GM23338 (cell line): ENCODE results near the gene WBP1. TPM values are rescaled to one million over a fixed set of nuclear protein-coding genes. Genes with fewer than 3 reads are reported as not detected.

Source experiments
- ATAC-seq: fragments of 200-7000 bp; cut with Tn5 transposase; 3 replicates; pipeline ENCODE4 v1.9.1; 2020
- DNase-seq: peaks from one replicate; pipeline ENCODE4 v3.0.0-alpha.2; 2015; ENCODE audit warnings: low spot score
- H2AFZ ChIP-seq: fragments of 200-600 bp; sonication (generic); 2 replicates; pipeline ENCODE4 v1.8.0; 2016; ENCODE audit warnings: antibody characterized with exemption, mild to moderate bottlenecking, moderate library complexity
- H3F3A ChIP-seq: fragments of 200-600 bp; sonication (generic); replicated peaks from 2 replicates; pipeline ENCODE4 v1.8.0; 2017; ENCODE audit warnings: antibody characterized with exemption, mixed run types, low read depth
- H3K27ac ChIP-seq: fragments of 200-600 bp; sonication (generic); 2 replicates; pipeline ENCODE4 v1.6.1; 2016; ENCODE audit warnings: low read depth
- H3K27me3 ChIP-seq: fragments of 200-600 bp; sonication (generic); 2 replicates; pipeline ENCODE4 v1.8.0; 2016; ENCODE audit warnings: mild to moderate bottlenecking, mixed run types, moderate library complexity; ENCODE audit not compliant: insufficient read depth
- H3K36me3 ChIP-seq: fragments of 200-600 bp; sonication (generic); 2 replicates; pipeline ENCODE4 v1.8.0; 2016; ENCODE audit warnings: mild to moderate bottlenecking; ENCODE audit not compliant: insufficient read depth
- H3K4me1 ChIP-seq: fragments of 200-600 bp; sonication (generic); 2 replicates; pipeline ENCODE4 v1.8.0; 2016; ENCODE audit warnings: mild to moderate bottlenecking, moderate library complexity; ENCODE audit not compliant: insufficient read depth
- H3K4me2 ChIP-seq: fragments of 200-600 bp; sonication (generic); 2 replicates; pipeline ENCODE4 v1.7.1; 2017; ENCODE audit warnings: mixed run types
- H3K4me3 ChIP-seq: fragments of 200-600 bp; sonication (generic); 2 replicates; pipeline ENCODE4 v1.6.1; 2016; ENCODE audit warnings: mixed run types
- H3K79me2 ChIP-seq: fragments of 200-600 bp; sonication (generic); replicated peaks from 2 replicates; pipeline ENCODE4 v1.8.0; 2017; ENCODE audit warnings: mild to moderate bottlenecking; ENCODE audit not compliant: insufficient read depth
- H3K9me2 ChIP-seq: fragments of 200-600 bp; sonication (generic); 2 replicates; pipeline ENCODE4 v1.8.0; 2017; ENCODE audit not compliant: insufficient read depth
- H4K20me1 ChIP-seq: fragments of 200-600 bp; sonication (generic); replicated peaks from 2 replicates; pipeline ENCODE4 v1.8.0; 2017; ENCODE audit warnings: mild to moderate bottlenecking; ENCODE audit not compliant: insufficient read depth
- H3K27ac Mint-ChIP-seq: 2 replicates; pipeline ENCODE4 v1.8.0; 2020; ENCODE audit warnings: inconsistent platforms, mild to moderate bottlenecking, moderate library complexity, mixed read lengths
- H3K27me3 Mint-ChIP-seq: 3 replicates; pipeline ENCODE4 v1.8.0; 2022; ENCODE audit warnings: low read depth, mild to moderate bottlenecking, moderate library complexity, mixed read lengths, inconsistent platforms; ENCODE audit not compliant: insufficient read depth, poor library complexity
- H3K36me3 Mint-ChIP-seq: 3 replicates; pipeline ENCODE4 v1.8.0; 2021; ENCODE audit warnings: low read depth, mild to moderate bottlenecking, inconsistent platforms, moderate library complexity, mixed read lengths
- H3K4me1 Mint-ChIP-seq: 3 replicates; pipeline ENCODE4 v1.8.0; 2020; ENCODE audit warnings: mild to moderate bottlenecking, inconsistent platforms, mixed read lengths
- H3K4me3 Mint-ChIP-seq: 3 replicates; pipeline ENCODE4 v1.8.0; 2021; ENCODE audit warnings: moderate library complexity, mild to moderate bottlenecking, inconsistent platforms, mixed read lengths
- H3K9me3 Mint-ChIP-seq: 3 replicates; pipeline ENCODE4 v1.8.0; 2020; ENCODE audit warnings: moderate library complexity, mild to moderate bottlenecking, inconsistent platforms, mixed read lengths
- CREB1 ChIP-seq: fragments of 250-450 bp; sonication (Bioruptor Pico); IDR thresholded peaks from 2 replicates; pipeline ENCODE4 v1.5.0; 2020; ENCODE audit warnings: low read depth, mild to moderate bottlenecking, moderate library complexity
- EZH2 ChIP-seq: fragments of 200-600 bp; sonication (generic); IDR thresholded peaks from one replicate; pipeline ENCODE4 v1.8.0; 2017; ENCODE audit warnings: antibody characterized with exemption, mild to moderate bottlenecking, low read depth; ENCODE audit not compliant: unreplicated experiment
- EZH2phosphoT487 ChIP-seq: fragments of 200-600 bp; sonication (generic); IDR thresholded peaks from one replicate; pipeline ENCODE4 v1.8.1; 2018; ENCODE audit warnings: antibody characterized with exemption; ENCODE audit not compliant: unreplicated experiment
- JUNB ChIP-seq: IDR thresholded peaks from one replicate; pipeline ENCODE4 v1.6.1; 2016; ENCODE audit warnings: antibody characterized with exemption; ENCODE audit not compliant: unreplicated experiment
- NANOG ChIP-seq: IDR thresholded peaks from 2 replicates; pipeline ENCODE4 v1.6.1; 2016; ENCODE audit warnings: antibody characterized with exemption, borderline replicate concordance
- POLR2AphosphoS5 ChIP-seq: IDR thresholded peaks from 2 replicates; pipeline ENCODE4 v1.6.1; 2016; ENCODE audit warnings: antibody characterized with exemption, low read depth
- STAT1 ChIP-seq: IDR thresholded peaks from one replicate; pipeline ENCODE4 v1.6.1; 2016; ENCODE audit warnings: antibody characterized with exemption; ENCODE audit not compliant: unreplicated experiment
- ZNF331 ChIP-seq: fragments of 250-450 bp; sonication (Bioruptor Pico); IDR thresholded peaks from 2 replicates; pipeline ENCODE4 v1.5.0; 2020; ENCODE audit warnings: low read depth, mild to moderate bottlenecking, moderate library complexity
- polyA plus RNA-seq: library from polyadenylated mRNA; unstranded; fragments of >200 nt; fragmentation: Nextera tagmentation; extraction: Ambion mirVana; gene quantifications from 2 replicates; pipeline ENCODE4 v1.2.1, GENCODE V29; 2016
- total RNA-seq: library from RNA; depleted of rRNA; stranded (reverse); fragments of >200 nt; shearing (Covaris generic); gene quantifications from 2 replicates; pipeline ENCODE4 v1.2.3, GENCODE V29; 2014
- TF ChIP-seq, protein P1 (sequence below): fragments of 250-450 bp; sonication (Bioruptor Pico); IDR thresholded peaks from 2 replicates; pipeline ENCODE4 v1.5.0; 2020; ENCODE audit warnings: mild to moderate bottlenecking, moderate library complexity
- TF ChIP-seq, protein P2 (sequence below): IDR thresholded peaks from 2 replicates; pipeline ENCODE4 v1.6.1; 2016; ENCODE audit warnings: antibody characterized with exemption
- TF ChIP-seq, protein P3 (sequence below): IDR thresholded peaks from one replicate; pipeline ENCODE4 v1.6.1; 2018; ENCODE audit warnings: antibody characterized with exemption; ENCODE audit not compliant: unreplicated experiment
- TF ChIP-seq, protein P4 (sequence below), 2 experiments: fragments of 200-600 bp in 1 of 2; sonication (generic) in 1 of 2; conservative IDR thresholded peaks; 2 replicates each; pipeline versions ENCODE4 v1.5.1 to v1.6.1; 2016 to 2017; ENCODE audit warnings: antibody characterized with exemption in 2 of 2, low read depth in 2 of 2, mild to moderate bottlenecking in 2 of 2, moderate library complexity in 1 of 2

Gene WBP1
- total and polyA plus RNA-seq, 2 experiments from 2014 or later, result 53.0 to 64.4 TPM

DNA sequence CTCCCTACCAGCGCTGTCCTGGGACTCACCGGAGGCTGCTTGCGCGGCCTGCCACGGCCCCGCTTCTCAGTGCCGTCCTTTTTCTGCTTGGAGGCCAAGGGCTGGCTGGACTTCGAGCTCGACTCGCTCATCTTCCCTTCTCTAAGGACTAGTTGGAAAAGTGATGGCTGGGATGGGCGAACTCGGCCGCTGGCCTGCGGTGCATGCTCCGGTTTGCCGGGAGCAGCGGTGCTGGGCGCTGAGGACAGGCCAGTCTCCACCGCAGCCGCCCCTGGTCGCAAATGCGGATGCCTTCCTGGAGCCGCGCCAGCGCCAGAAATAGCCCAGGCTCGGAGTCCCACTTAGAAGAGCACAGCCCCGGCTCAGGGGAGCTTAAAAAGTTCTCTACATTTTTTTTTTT is 39.9 kb upstream of the WBP1 start (continued):
- TF ChIP-seq, protein P1, sequence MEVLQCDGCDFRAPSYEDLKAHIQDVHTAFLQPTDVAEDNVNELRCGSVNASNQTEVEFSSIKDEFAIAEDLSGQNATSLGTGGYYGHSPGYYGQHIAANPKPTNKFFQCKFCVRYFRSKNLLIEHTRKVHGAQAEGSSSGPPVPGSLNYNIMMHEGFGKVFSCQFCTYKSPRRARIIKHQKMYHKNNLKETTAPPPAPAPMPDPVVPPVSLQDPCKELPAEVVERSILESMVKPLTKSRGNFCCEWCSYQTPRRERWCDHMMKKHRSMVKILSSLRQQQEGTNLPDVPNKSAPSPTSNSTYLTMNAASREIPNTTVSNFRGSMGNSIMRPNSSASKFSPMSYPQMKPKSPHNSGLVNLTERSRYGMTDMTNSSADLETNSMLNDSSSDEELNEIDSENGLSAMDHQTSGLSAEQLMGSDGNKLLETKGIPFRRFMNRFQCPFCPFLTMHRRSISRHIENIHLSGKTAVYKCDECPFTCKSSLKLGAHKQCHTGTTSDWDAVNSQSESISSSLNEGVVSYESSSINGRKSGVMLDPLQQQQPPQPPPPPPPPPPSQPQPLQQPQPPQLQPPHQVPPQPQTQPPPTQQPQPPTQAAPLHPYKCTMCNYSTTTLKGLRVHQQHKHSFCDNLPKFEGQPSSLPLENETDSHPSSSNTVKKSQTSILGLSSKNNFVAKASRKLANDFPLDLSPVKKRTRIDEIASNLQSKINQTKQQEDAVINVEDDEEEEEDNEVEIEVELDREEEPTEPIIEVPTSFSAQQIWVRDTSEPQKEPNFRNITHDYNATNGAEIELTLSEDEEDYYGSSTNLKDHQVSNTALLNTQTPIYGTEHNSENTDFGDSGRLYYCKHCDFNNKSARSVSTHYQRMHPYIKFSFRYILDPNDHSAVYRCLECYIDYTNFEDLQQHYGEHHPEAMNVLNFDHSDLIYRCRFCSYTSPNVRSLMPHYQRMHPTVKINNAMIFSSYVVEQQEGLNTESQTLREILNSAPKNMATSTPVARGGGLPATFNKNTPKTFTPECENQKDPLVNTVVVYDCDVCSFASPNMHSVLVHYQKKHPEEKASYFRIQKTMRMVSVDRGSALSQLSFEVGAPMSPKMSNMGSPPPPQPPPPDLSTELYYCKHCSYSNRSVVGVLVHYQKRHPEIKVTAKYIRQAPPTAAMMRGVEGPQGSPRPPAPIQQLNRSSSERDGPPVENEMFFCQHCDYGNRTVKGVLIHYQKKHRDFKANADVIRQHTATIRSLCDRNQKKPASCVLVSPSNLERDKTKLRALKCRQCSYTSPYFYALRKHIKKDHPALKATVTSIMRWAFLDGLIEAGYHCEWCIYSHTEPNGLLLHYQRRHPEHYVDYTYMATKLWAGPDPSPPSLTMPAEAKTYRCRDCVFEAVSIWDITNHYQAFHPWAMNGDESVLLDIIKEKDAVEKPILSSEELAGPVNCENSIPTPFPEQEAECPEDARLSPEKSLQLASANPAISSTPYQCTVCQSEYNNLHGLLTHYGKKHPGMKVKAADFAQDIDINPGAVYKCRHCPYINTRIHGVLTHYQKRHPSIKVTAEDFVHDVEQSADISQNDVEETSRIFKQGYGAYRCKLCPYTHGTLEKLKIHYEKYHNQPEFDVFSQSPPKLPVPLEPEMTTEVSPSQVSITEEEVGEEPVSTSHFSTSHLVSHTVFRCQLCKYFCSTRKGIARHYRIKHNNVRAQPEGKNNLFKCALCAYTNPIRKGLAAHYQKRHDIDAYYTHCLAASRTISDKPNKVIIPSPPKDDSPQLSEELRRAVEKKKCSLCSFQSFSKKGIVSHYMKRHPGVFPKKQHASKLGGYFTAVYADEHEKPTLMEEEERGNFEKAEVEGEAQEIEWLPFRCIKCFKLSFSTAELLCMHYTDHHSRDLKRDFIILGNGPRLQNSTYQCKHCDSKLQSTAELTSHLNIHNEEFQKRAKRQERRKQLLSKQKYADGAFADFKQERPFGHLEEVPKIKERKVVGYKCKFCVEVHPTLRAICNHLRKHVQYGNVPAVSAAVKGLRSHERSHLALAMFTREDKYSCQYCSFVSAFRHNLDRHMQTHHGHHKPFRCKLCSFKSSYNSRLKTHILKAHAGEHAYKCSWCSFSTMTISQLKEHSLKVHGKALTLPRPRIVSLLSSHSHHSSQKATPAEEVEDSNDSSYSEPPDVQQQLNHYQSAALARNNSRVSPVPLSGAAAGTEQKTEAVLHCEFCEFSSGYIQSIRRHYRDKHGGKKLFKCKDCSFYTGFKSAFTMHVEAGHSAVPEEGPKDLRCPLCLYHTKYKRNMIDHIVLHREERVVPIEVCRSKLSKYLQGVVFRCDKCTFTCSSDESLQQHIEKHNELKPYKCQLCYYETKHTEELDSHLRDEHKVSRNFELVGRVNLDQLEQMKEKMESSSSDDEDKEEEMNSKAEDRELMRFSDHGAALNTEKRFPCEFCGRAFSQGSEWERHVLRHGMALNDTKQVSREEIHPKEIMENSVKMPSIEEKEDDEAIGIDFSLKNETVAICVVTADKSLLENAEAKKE (CRISPR knock-in tag), result no peak
- TF ChIP-seq EZH2, result no peak
- no peak for TF ChIP-seq JUNB
- TF ChIP-seq ZNF331 (CRISPR knock-in tag), result no peak
- no peak for TF ChIP-seq CREB1
- TF ChIP-seq EZH2phosphoT487, result no peak

DNA sequence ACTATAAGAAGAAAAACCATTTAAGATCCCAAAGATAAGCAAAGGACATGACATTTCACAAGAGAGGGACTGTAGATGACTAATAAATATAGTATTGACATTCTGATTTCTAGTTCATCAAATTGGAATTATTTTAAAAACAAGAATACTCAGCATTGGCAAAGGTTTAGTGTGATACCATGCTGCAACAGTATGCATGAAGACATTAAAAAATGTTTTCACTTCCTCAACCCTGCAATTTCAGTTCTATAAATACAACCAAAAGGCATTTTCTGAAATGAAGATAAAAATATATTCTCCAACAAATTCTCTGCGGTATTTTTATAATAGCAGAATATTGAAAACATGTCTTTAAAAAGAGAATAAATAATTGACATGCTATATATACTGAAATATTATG is 38.9 kb upstream of the WBP1 start:
- Mint-ChIP-seq H3K36me3 (no peaks in the 10 kb centered on the region; the same call in 2 of the 3 replicates), H3K9me3 (no peaks in the 10 kb centered on the region), H3K27me3 (peaks cover 49% of the 10 kb centered on the region), H3K27ac (no peak overlapping the region), H3K4me3 (no peak overlapping the region), H3K4me1 (peaks cover 23% of the 10 kb centered on the region)
- no peak for ATAC-seq
- Histone ChIP-seq H3K4me3 (no peak overlapping the region), H4K20me1 (no peaks in the 10 kb centered on the region; the same call in 1 of the 2 replicates), H3K79me2 (no peaks in the 10 kb centered on the region), H3K4me1 (peaks cover 13% of the 10 kb centered on the region), H3K27ac (no peak overlapping the region), H3K4me2 (no peak overlapping the region), H3F3A (peaks cover 8% of the 10 kb centered on the region; the same call in 1 of the 2 replicates), H3K36me3 (no peaks in the 10 kb centered on the region), H3K27me3 (peaks cover 37% of the 10 kb centered on the region), H2AFZ (no peak overlapping the region), H3K9me2 (no peaks in the 10 kb centered on the region)
- no peak for DNase-seq
- no peak for TF ChIP-seq EZH2
- no peak for TF ChIP-seq CREB1
- TF ChIP-seq, protein P2, sequence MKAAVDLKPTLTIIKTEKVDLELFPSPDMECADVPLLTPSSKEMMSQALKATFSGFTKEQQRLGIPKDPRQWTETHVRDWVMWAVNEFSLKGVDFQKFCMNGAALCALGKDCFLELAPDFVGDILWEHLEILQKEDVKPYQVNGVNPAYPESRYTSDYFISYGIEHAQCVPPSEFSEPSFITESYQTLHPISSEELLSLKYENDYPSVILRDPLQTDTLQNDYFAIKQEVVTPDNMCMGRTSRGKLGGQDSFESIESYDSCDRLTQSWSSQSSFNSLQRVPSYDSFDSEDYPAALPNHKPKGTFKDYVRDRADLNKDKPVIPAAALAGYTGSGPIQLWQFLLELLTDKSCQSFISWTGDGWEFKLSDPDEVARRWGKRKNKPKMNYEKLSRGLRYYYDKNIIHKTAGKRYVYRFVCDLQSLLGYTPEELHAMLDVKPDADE, result no peak
- no peak for TF ChIP-seq NANOG
- no peak for TF ChIP-seq POLR2AphosphoS5
- no peak for TF ChIP-seq JUNB
- TF ChIP-seq, protein P3, sequence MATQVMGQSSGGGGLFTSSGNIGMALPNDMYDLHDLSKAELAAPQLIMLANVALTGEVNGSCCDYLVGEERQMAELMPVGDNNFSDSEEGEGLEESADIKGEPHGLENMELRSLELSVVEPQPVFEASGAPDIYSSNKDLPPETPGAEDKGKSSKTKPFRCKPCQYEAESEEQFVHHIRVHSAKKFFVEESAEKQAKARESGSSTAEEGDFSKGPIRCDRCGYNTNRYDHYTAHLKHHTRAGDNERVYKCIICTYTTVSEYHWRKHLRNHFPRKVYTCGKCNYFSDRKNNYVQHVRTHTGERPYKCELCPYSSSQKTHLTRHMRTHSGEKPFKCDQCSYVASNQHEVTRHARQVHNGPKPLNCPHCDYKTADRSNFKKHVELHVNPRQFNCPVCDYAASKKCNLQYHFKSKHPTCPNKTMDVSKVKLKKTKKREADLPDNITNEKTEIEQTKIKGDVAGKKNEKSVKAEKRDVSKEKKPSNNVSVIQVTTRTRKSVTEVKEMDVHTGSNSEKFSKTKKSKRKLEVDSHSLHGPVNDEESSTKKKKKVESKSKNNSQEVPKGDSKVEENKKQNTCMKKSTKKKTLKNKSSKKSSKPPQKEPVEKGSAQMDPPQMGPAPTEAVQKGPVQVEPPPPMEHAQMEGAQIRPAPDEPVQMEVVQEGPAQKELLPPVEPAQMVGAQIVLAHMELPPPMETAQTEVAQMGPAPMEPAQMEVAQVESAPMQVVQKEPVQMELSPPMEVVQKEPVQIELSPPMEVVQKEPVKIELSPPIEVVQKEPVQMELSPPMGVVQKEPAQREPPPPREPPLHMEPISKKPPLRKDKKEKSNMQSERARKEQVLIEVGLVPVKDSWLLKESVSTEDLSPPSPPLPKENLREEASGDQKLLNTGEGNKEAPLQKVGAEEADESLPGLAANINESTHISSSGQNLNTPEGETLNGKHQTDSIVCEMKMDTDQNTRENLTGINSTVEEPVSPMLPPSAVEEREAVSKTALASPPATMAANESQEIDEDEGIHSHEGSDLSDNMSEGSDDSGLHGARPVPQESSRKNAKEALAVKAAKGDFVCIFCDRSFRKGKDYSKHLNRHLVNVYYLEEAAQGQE, result no peak
- no peak for TF ChIP-seq ZNF331 (CRISPR knock-in tag)
- TF ChIP-seq, protein P4, sequence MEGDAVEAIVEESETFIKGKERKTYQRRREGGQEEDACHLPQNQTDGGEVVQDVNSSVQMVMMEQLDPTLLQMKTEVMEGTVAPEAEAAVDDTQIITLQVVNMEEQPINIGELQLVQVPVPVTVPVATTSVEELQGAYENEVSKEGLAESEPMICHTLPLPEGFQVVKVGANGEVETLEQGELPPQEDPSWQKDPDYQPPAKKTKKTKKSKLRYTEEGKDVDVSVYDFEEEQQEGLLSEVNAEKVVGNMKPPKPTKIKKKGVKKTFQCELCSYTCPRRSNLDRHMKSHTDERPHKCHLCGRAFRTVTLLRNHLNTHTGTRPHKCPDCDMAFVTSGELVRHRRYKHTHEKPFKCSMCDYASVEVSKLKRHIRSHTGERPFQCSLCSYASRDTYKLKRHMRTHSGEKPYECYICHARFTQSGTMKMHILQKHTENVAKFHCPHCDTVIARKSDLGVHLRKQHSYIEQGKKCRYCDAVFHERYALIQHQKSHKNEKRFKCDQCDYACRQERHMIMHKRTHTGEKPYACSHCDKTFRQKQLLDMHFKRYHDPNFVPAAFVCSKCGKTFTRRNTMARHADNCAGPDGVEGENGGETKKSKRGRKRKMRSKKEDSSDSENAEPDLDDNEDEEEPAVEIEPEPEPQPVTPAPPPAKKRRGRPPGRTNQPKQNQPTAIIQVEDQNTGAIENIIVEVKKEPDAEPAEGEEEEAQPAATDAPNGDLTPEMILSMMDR (conservative IDR thresholded peaks at IDR 0.05; ENCODE audit: low read depth in 2 of 2), result no peak
- no peak for TF ChIP-seq STAT1
- no peak for TF ChIP-seq EZH2phosphoT487
